Measurements from ENCODE around the gene CARM1.
"Not testable (repeated sequence)": the region's sequence is repeated elsewhere in the genome, so short reads cannot be mapped to it uniquely, and the experiment has no call there.

The CARM1 gene

GRCh38 chr19:10872546-10873107 is 1.3 kb downstream of the CARM1 start:
- DNase-seq (ENCODE audit: low spot score), result no peak

- DNase-seq (ENCODE audit: low spot score), result no peak
Measured at GRCh38 chr19:10874024-10874423, 2.7 kb downstream of the CARM1 start.

- no peak for DNase-seq (ENCODE audit: low spot score)
Measured at GRCh38 chr19:10876459-10877240, 5.3 kb downstream of the CARM1 start.

GRCh38 chr19:10877608-10878007 is 6.3 kb downstream of the CARM1 start:
- not testable (repeated sequence) for DNase-seq (ENCODE audit: low spot score)

GRCh38 chr19:10878253-10878652 is 6.9 kb downstream of the CARM1 start:
- peak; percentile 35 for DNase-seq (ENCODE audit: low spot score)

- DNase-seq (ENCODE audit: low spot score), result no peak
Measured at GRCh38 chr19:10881403-10882107, 10.2 kb downstream of the CARM1 start.

GRCh38 chr19:10882108-10882457 is 10.7 kb downstream of the CARM1 start:
- DNase-seq (ENCODE audit: low spot score), result no peak

- no peak for DNase-seq (ENCODE audit: low spot score)
Measured at GRCh38 chr19:10884274-10884673, 12.9 kb downstream of the CARM1 start.

- DNase-seq (ENCODE audit: low spot score), result no peak
Measured at GRCh38 chr19:10885201-10886169, 14.1 kb downstream of the CARM1 start.

GRCh38 chr19:10887616-10888367 is 16.4 kb downstream of the CARM1 start:
- DNase-seq (ENCODE audit: low spot score), result no peak

GRCh38 chr19:10888421-10888866 is 17.1 kb downstream of the CARM1 start:
- peak; percentile 54 for DNase-seq (ENCODE audit: low spot score)

GRCh38 chr19:10889880-10890279 is 18.5 kb downstream of the CARM1 start:
- DNase-seq (ENCODE audit: low spot score), result no peak

GRCh38 chr19:10891405-10892086 is 20.2 kb downstream of the CARM1 start:
- DNase-seq (ENCODE audit: low spot score), result no peak

- DNase-seq (ENCODE audit: low spot score), result no peak
Measured at GRCh38 chr19:10892256-10892655, 20.9 kb downstream of the CARM1 start.

GRCh38 chr19:10894911-10895213 is 23.5 kb downstream of the CARM1 start:
- DNase-seq (ENCODE audit: low spot score), result no peak

- DNase-seq (ENCODE audit: low spot score), result no peak
Measured at GRCh38 chr19:10895363-10895762, 24.0 kb downstream of the CARM1 start.

GRCh38 chr19:10895920-10896319 is 24.6 kb downstream of the CARM1 start:
- DNase-seq (ENCODE audit: low spot score), result no peak

- DNase-seq (ENCODE audit: low spot score), result no peak
Measured at GRCh38 chr19:10896851-10897526, 25.6 kb downstream of the CARM1 start.

- no peak for DNase-seq (ENCODE audit: low spot score)
Measured at GRCh38 chr19:10898633-10899032, 27.3 kb downstream of the CARM1 start.

GRCh38 chr19:10899151-10899653 is 27.8 kb downstream of the CARM1 start:
- DNase-seq (ENCODE audit: low spot score), result no peak

All from germinal center (tissue), 1 donor.